22Rv1 (cell line): ENCODE measurements around the gene COPG2.
"Not testable (repeated sequence)": the region's sequence is repeated elsewhere in the genome, so short reads cannot be mapped to it uniquely, and the experiment has no call there.

Source experiments
- H3K27ac ChIP-seq: fragments of 450-650 bp; 2 replicates; pipeline ENCODE4 v1.5.1; 2017
- ZFX ChIP-seq: fragments of 450-650 bp; IDR thresholded peaks from 2 replicates; pipeline ENCODE4 v1.6.1; 2017; ENCODE audit warnings: antibody characterized with exemption, borderline replicate concordance
- TF ChIP-seq, protein P1 (sequence below): fragments of 450-650 bp; IDR thresholded peaks from 2 replicates; pipeline ENCODE4 v1.5.1; 2017; ENCODE audit warnings: mild to moderate bottlenecking

Gene COPG2

GRCh38 chr7:130632111-130632510 lies 36.4 kb downstream of the COPG2 start:
- no peak for TF ChIP-seq ZFX
- no peak overlapping the region for H3K27ac ChIP-seq

DNA sequence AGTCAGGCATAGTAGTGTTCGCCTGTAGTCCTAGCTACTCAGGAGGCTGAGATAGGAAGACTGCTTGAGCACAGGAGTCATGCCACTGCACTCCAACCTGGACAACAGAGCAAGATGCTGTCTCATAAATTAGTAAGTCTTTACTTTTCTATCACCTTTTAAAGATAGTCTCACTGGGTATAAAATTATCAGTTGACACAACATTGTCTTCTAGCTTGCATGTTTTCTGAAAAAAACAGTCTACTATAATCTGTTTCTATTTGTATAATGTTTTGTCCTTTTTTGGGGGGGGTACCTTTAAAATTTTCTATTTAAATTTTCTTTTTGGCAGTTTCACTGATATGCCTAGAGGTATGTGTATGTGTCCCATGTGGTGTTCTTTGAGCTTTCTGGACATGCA lies 39.6 kb downstream of the COPG2 start:
- H3K27ac ChIP-seq = no peak overlapping the region
- TF ChIP-seq, protein P1, sequence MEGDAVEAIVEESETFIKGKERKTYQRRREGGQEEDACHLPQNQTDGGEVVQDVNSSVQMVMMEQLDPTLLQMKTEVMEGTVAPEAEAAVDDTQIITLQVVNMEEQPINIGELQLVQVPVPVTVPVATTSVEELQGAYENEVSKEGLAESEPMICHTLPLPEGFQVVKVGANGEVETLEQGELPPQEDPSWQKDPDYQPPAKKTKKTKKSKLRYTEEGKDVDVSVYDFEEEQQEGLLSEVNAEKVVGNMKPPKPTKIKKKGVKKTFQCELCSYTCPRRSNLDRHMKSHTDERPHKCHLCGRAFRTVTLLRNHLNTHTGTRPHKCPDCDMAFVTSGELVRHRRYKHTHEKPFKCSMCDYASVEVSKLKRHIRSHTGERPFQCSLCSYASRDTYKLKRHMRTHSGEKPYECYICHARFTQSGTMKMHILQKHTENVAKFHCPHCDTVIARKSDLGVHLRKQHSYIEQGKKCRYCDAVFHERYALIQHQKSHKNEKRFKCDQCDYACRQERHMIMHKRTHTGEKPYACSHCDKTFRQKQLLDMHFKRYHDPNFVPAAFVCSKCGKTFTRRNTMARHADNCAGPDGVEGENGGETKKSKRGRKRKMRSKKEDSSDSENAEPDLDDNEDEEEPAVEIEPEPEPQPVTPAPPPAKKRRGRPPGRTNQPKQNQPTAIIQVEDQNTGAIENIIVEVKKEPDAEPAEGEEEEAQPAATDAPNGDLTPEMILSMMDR = no peak
- TF ChIP-seq ZFX = no peak

GRCh38 chr7:130627775-130628174 lies 40.8 kb downstream of the COPG2 start:
- no peak overlapping the region for H3K27ac ChIP-seq
- no peak for TF ChIP-seq ZFX
- TF ChIP-seq, protein P1 = no peak

DNA sequence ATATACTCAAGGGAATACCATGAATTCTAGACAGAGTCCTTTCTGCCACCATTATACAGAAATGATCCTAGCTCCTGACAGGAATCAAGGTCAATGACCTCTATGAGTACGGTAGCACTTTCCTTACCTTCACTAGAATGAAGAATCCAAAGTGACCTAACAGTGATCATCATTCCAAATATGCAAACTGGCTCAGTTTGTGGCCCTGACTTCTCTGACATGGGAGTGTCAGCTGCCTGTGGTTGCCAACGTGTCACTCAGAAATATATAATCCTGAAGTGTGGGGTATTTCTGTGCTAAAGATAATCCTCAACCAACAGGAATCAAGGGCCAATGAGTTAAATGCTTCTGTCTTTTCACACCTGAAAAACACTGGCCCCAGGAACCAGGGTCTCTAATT lies 45.7 kb downstream of the COPG2 start:
- no peak overlapping the region for H3K27ac ChIP-seq
- no peak for TF ChIP-seq ZFX
- TF ChIP-seq, protein P1 = no peak

GRCh38 chr7:130615583-130615982 lies 53.0 kb downstream of the COPG2 start:
- TF ChIP-seq, protein P1 = no peak
- TF ChIP-seq ZFX = no peak
- no peak overlapping the region for H3K27ac ChIP-seq

DNA sequence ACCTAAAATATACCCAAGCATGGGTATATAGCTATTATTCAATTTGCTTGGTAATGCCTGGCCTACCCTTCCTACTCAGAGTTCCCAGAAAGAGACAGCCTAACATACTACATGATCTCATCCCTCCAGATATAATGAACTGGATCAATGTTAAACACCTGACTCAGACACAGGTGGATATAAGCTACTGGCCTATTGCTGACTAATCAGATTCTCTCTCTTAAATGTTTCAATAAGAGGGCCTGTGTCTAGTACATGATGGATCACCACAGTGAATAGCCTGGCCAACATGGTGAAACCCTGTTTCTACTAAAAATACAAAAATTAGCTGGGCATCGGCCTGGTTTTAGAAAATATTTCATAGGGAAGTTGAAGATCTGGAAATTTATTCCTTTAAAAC lies 54.1 kb downstream of the COPG2 start:
- TF ChIP-seq, protein P1 = no peak
- H3K27ac ChIP-seq = no peak overlapping the region

GRCh38 chr7:130611218-130611617 lies 57.3 kb downstream of the COPG2 start:
- H3K27ac ChIP-seq = no peak overlapping the region
- no peak for TF ChIP-seq ZFX
- TF ChIP-seq, protein P1 = no peak

GRCh38 chr7:130607066-130607465 lies 61.5 kb downstream of the COPG2 start:
- not testable (repeated sequence) for H3K27ac ChIP-seq

GRCh38 chr7:130606161-130606560 lies 62.4 kb downstream of the COPG2 start:
- H3K27ac ChIP-seq = no peak overlapping the region
- TF ChIP-seq, protein P1 = no peak
- TF ChIP-seq ZFX = no peak
